HG03135 (cell line): Measurements from ENCODE around the gene SBK3.
"Not testable (repeated sequence)": the region's sequence is repeated elsewhere in the genome, so short reads cannot be mapped to it uniquely, and the experiment has no call there.

Experiments used
- ATAC-seq: cut with Tn5 transposase; IDR thresholded peaks from one replicate; pipeline ENCODE4 v1.9.1; 2021; ENCODE audit warnings: mild to moderate bottlenecking, moderate library complexity; ENCODE audit not compliant: unreplicated experiment

SBK3 gene, protein sequence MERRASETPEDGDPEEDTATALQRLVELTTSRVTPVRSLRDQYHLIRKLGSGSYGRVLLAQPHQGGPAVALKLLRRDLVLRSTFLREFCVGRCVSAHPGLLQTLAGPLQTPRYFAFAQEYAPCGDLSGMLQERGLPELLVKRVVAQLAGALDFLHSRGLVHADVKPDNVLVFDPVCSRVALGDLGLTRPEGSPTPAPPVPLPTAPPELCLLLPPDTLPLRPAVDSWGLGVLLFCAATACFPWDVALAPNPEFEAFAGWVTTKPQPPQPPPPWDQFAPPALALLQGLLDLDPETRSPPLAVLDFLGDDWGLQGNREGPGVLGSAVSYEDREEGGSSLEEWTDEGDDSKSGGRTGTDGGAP

DNA sequence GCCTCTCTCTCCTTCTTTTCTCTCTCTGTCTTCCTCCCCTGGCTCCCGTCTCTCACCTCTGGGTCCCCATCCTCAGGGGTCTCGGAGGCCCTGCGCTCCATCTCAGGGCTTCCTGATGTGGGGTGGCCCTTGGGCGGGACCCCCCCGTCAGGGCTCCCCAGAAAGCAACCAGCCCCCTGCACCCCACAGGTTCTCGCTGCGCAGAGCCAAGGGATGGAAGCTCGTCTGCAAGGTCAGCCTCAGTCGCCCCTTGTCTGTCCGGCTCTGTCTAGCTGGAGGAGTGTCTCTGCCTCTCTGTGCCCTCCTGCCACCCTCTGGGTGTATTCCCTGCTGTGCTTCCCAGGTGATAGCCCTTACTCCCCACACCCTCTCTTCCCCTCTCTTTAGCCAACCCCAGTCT is at the start of gene SBK3:
SBK3 (minus strand) TSS at position 101 of the 400 bp plus-strand sequence; CDS start at position 101, 0 bp downstream.
- ATAC-seq, result no peak

DNA sequence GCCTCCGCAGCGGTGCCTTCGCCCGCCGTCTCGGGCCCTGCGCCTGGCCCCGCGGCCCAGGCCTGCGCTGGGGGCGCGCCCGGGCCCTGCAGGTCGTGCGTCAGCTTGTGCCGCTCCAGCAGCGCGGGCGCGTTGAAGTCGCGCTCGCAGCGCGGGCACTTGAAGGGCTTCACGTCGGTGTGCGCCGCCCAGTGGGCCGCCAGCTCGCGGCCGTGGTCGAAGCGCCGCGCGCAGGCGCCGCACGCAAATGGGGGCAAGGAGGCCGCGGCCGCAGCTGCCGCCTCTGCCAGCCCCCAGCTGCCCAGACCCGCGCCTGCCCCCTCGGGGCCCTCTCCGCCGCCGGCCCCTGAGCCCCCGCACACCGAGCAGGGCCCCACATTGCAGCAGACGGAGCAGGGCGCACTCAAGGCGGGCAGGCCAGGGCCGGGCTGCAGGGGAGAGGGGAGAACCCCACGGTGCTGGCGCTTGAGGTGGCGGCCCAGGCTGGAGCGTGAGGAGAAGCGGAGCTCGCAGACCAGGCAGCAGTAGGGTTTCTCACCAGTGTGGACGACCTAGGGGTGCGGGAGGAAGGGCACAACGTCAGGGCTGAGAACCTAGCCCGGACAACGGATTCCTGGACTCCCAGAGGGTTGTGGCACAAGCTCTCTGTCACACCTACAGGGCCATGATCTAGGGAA is 47.9 kb upstream of the SBK3 start:
- ATAC-seq, result no peak

DNA sequence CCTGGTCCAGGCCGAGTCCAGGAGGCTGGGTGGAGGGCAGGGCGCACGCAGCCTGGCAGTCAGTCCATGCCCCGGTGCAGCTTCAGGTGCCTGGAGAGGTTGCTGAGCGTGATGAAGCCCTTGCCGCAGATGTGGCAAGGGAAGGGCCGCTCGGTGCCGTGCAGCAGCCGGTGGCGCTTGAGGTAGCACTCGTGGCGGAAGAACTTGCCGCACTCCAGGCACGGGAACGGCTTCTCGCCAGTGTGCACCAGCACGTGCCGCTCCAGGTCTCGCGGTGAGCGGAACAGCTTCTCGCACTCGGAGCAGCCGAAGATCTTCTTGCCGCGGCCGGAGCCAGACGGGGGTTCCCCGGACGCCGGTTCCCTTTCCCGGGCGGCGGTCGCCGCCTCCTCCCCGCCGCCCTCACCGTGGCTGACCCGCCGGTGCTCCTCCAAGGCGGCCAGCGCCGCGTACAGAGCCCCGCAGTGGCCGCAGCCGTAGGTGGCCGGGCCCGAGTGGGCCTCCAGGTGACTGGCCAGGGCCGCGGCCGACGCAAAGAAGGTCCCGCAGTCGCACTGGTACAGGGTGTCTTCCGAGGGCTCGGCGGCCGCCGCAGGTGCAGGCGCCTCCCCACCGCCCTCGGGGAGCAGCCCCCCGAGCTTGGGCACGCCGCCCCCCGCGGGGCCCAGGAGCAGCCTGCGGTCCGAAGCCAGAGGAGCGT is 47.2 kb upstream of the SBK3 start:
- no peak for ATAC-seq

DNA sequence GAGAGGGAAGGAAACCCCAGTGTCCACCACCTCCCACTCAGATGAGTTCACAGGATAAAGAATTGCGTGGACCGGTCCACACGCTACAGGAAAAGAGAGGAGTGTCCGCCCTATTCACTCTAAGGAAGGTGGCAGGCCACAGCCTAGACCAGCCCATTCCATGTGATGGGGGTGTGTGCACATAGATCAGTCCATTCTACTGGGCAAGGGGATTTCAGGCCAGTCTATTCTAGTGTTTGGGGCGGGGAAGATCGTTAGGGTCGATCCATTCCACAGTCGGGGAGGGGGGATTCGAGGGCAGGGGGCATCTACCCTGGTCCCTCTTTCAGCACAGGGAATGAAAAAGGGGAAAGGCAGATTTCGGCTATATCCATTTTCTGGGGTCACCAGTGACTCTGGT is 46.2 kb upstream of the SBK3 start:
- no peak for ATAC-seq

DNA sequence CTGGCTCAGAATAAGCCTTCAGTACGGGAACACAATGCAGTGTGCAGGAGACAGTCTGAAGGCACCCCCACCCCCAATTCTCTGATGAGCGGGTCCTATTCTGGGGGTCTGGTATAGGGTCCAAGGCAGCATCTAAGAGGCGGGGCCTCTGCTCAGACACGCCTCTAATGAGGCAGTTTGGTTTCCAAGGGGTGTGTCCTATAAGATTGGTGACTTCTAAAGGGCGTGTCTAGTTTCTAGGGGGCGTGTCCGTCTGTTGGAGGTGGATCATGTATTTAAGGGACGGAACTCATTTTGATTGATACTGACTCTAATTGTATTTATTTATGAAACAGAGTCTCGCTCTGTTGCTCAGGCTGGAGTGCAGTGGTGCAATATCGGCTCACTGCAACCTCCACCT is 45.3 kb upstream of the SBK3 start:
- no peak for ATAC-seq

DNA sequence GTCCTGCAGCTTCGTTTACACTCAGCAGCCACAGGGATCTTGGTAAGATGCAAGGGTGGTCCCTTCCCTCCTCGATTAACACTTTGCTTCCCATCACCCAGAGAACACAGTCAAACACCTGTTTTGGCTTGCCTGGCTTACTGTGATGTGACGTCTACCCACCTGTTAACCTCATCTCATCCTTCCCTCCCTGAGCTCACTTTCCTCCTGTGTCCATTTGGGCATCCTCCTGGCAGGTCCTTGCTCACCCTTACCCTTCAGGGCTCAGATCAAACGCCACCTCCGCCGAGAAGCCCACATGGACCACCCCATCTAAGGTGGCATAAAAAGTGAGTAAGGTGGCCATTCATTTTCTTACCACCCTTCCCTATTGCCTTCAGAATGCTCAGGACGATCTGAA is 44.8 kb upstream of the SBK3 start:
- ATAC-seq, result no peak

DNA sequence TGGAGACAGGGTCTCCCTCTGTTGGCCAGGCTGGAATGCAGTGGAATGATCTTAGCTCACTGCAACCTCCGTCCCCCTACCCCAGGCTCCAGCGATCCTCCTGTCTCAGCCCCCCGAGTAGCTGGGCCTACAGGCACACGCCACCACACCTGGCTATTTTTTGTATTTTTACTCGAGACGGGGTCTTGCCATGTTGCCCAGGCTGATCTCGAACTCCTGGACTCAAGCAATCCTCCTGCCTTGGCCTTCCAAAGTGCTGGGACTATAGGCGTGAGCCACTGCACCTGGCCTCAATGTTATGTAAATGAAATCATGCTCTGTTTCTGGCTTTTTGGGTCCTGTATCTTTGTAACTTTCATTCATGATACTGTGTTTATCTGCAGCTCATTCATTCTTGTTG is 43.4 kb upstream of the SBK3 start:
- ATAC-seq, result no peak

DNA sequence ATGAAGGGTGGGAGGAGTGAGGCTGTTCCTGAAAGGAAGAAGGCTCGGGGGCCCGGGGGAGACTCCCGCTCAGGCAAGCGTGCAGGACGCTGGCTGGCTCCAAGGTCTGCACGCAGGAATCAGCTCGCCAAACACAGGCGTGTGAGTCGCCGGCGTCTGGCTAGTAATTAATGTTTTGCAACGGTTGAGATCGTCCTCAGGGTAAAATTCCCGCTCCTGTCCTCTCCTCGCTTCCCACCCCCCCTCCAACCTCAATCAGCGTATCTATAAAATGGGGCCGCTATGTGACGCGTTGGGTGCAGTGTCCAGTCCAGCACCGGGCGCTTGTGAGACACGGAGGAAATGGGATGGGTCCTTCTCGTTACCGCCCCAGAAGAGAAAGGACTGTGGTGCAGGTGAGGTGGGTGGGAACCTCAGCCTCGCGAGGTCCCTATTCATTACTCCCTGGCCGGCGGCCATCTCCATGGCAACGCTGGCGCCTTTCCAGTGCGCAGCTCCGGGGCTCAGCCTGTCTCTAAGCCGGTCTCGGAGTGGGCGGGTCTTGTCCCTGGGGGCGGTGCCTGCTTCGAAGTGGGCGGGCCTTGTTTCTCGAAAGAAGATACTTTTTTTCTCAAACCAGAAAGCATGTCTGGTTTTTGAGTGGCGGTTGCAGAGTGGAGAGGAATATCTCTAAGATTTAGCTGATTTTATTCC is 41.8 kb upstream of the SBK3 start:
- ATAC-seq, result peak; percentile 85

DNA sequence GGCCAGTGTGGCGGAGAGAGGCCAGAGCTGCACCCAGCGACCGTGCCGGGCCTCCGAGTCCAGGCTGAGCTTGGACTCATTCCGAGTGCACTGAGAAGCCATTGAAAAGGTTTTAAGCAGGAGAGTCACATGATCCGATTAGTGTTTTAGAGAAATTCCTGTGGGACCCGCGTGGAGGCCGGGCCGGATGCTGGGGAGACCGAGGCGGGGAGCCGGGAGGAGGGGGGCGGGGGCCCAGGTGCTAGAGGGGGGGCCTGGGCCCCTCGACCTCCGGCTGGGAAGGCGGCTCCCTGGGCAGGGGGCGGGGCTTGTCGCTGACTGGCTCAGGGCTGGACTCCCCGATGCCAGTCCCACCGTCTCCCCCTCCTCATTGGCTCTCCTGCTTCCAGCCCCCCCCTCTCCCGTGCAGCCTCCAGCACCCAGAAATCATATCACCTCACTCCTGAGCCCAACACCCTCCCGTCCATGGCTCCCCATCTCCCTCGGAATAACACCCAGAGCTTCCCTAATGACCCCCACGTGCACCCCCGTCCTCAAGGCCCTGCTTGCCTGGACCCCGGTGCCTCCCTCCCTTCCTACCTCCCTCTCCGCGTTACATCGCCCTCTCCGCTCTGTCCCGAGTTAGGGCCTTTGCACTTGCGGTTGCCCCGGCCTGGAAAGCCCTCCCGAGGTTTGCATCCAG is 40.5 kb upstream of the SBK3 start:
- ATAC-seq, result no peak

DNA sequence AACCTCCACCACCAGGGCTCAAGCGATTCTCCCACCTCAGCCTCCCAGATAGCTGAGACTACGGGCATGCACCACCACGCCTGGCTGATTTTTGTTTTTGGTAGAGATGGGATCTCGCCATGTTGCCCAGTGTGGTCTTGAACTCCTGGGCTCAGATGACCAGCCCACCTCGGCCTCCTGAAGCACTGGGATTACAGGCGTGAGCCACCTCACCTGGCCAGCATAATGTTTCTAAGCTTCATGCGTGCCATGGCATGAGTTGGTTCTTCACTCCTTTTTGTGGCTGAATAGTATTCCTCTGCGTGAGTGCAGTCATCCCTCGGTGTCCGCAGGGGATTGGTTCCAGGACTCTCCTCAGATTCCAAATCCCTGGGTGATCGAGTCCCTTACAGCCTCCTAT is 39.5 kb upstream of the SBK3 start:
- no peak for ATAC-seq

DNA sequence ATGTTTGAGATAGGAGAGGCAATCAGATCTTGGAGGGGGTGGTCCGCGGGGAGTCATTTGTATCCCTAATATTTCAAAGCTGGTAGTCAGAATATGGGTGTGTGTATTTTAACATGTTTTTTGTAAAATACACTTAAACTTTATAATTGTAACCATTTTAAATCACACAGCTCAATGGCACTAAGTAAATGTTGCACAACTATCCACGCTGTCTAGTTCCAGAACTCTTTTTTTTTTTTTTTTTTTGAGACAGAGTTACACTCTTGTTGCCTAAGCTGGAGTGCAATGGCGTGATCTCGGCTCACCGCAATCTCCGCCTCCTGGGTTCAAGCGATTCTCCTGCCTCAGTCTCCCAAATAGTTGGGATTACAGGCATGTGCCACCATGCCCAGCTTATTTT is 38.6 kb upstream of the SBK3 start:
- not testable (repeated sequence) for ATAC-seq

DNA sequence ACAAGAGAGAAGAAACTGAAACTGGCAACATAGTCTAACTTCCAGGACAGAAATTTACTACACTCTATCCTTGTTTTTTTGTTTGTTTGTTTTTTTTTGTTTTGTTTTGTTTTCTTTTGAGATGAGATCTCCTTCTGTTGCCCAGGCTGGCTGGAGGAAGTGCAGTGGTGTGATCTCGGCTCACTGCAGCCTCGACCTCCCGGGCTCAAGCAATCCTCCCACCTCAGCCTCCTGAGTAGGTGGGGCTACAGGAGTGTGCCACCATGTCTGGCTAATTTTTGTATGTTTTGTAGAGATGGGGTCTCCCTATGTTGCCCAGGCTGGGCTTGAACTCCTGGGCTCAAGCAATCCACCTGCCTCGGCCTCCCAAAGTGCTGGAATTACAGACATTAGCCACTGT is 36.9 kb upstream of the SBK3 start:
- ATAC-seq, result not testable (repeated sequence)

DNA sequence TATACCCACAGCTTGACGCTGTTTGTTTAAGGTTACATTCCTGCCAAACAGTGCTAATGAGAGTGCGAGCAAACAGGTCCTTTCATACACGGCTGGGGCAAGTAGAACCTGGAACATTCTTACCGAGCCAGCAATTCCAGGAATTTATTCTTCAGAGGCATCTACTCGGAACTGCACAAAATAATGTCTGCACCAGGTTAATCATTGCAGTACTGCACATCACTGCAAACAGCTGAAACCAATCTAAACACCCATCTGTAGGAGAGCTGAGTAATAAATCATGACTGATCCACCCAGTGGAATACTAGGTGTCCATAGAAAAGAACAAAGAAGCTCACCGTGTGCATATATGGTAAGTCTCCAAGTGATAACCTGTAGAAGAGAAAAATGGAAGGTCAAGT is 36.5 kb upstream of the SBK3 start:
- no peak for ATAC-seq

DNA sequence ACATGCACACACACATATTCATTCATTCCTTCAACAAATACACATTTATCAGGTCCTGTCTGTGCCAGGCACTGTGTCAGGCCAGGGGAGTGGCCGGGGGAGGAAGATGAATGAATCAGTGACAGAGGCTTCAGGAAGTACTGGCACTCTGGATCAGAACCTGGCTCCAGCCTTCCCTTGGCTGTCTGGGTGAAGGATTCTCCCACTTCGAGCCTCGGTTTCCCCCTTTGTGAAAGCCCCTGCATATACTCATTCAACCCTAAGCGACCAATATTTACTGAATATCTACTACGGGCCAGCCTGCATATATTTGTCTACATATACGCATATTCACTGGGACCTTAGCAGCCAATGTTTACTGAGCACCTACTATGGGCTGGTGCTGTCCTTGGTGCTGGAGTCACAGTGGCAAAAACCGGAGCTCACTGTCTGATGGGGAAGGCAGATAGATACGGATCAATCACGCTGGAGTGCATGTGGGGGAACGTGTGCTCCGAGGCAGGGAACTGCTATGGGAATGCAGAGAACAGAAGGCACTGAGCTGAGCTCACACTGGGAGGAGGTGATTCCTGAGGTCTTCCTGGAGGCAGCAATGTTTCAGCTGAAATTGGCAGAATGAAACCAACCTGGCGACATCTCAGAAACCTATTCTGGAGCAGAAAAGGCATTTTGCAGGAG is 35.9 kb upstream of the SBK3 start:
- no peak for ATAC-seq

DNA sequence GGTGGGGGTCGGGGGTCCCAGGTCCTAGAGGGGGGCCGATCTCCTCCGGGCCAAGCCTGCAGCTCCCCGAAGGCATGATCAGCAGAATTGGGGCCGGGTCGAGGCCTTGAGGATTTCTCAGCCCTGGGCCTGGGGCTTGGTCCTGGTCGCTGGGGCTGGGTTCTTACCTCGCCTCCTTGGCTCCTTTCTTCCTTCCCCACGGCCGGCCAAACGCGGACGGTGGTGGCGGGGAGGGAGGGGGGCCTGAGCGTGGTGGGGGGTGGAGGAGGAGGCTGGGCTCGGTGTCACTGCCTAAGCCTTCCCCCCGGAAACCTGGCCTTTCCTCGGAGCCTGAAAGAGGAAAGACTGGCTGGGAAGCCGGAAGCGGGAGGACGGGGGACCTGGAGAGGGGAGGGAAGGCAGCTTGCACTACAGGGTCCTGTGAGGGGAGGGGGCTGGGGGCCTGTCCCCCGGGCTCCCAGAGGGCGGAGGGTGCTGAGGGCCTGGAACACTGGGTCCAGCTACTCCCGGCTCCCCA is 35.3 kb upstream of the SBK3 start, which contains the start of gene ZNF579:
ZNF579 (minus strand) TSS at position 221 of the 517 bp plus-strand sequence. CDS start 1,209 bp downstream, outside the sequence.
- ATAC-seq, result no peak

DNA sequence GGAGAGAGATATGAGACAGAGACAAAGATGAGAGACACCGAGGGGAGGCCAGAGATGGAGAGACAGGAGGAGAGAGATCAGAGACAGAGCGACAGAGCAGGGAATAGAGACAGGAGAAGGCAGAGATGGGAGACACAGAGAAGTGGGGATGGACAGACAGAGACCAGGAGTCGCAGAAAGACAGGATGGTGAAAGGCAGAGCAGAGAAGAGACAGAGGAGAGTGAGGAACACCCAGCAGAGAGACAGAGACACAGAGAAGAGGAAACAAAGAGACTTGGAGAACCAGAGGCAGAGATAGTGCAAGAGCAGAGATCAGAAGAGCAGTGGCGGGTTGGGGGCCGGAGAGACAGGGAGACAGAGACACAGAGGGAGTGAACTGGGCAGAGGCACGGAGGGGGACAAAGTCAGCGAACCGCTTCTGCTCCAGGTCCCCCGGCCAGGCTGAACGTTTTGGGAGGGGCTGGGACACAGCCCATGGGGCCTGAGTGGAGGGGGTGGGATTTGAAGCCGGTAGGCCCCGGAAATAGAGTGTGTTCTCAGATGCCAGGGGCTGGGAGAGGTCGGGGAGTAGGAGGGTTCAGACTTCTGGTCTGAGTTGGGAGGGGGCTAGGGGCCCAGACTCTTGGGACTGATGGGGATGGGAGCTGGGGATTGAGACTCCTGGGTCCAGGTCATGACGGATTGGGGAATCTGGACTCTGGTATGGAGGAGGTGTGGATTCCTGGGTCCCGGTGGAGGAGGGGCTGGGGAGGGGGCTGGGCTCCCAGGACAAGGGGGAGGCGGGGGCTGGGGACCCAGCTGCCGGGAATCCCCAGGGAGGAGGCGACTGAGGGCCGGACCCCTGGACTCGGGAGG is 34.7 kb upstream of the SBK3 start:
- no peak for ATAC-seq

DNA sequence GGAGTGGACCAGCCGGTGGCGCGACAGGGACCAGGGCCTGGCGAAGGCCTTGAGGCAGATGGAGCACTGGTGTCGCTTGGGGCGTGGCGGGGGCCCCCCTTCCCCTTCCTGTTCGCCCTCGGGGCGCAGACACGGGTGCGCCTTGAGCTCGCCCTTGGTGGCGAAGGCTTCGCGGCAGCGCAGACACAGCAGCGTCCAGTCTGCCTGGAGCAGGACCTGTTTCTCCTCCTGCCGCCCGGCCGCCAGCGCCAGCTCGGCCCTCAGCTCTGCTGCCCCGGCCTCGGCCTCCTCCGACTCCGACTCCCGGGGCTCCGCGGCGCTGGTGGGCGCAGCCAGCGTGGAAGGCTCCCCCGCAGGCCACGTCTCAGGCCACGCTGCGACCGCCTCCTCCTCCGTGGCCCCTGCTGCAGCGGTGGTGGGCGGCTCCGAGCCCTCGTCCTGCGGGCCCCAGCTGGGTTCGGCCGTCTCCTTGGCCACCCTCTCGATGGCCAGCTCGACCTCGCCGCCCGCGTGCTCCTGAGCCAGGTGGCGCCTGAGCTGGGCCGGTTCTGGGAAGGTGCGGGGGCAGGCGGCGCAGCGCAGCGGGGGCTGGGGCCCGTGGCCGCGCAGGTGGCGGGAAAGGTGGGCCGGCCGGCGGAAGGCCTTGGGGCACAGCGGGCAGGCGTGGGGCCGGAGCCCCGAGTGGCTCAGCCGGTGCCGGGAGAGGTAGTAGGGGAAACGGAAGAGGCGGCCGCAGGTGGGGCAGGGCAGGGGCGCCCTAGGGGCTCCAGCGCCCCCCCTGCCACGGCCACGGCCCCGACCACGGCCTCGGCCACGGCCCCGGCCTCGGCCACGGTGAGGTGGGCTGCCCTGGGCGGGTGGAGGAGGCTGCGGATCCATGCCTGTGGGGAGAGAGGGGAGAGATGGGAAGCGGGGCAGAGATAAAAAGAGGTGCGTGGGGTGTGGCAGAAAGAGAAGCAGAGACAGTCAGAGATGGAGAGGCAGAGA is 33.7 kb upstream of the SBK3 start:
- no peak for ATAC-seq
